ENCODE measurements around the gene ABHD2.

ABHD2 gene

GRCh38 chr15:89167267-89168176 lies 79.3 kb downstream of the ABHD2 start:
- Histone ChIP-seq H3K27ac (ENCODE audit: low read depth, low read length) (no peak overlapping the region), H3K4me1 (ENCODE audit: control insufficient read depth, low read length) (no peaks in the 10 kb centered on the region), H3K27me3 (ENCODE audit: control insufficient read depth, low read length) (no peaks in the 10 kb centered on the region), H3K79me2 (ENCODE audit: control insufficient read depth, low read length) (no peaks in the 10 kb centered on the region), H3K4me2 (ENCODE audit: low read length) (no peak overlapping the region), H3K36me3 (ENCODE audit: control insufficient read depth, low read length) (no peaks in the 10 kb centered on the region), H3K9me2 (replicated peaks; ENCODE audit: control insufficient read depth, low read length) (no peaks in the 10 kb centered on the region), H4K20me1 (ENCODE audit: control insufficient read depth, insufficient read depth, low read depth, low read length) (no peaks in the 10 kb centered on the region), H3K9me3 (ENCODE audit: control insufficient read depth, insufficient read depth, low read length) (no peaks in the 10 kb centered on the region), H3F3A (ENCODE audit: control insufficient read depth, insufficient read depth) (no peaks in the 10 kb centered on the region), H3K4me3 (ENCODE audit: low read length) (no peak overlapping the region)
- TF ChIP-seq CTCF (IDR thresholded peaks at IDR 0.05; ENCODE audit: low read depth, low read length, poor library complexity, severe bottlenecking), result no peak
- TF ChIP-seq EZH2phosphoT487 (IDR thresholded peaks at IDR 0.05; ENCODE audit: borderline replicate concordance, low read length), result no peak

- H3K27ac ChIP-seq (ENCODE audit: low read depth, low read length), result no peak overlapping the region
- no peak overlapping the region for H3K4me3 ChIP-seq (ENCODE audit: low read length)
- no peaks in the 10 kb centered on the region for H4K20me1 ChIP-seq (ENCODE audit: control insufficient read depth, insufficient read depth, low read depth, low read length)
- H3K9me3 ChIP-seq (ENCODE audit: control insufficient read depth, insufficient read depth, low read length), result no peaks in the 10 kb centered on the region
- H3K4me2 ChIP-seq (ENCODE audit: low read length), result no peak overlapping the region
- no peaks in the 10 kb centered on the region for H3F3A ChIP-seq (ENCODE audit: control insufficient read depth, insufficient read depth)
- H3K4me1 ChIP-seq (ENCODE audit: control insufficient read depth, low read length), result no peaks in the 10 kb centered on the region
- H3K27me3 ChIP-seq (ENCODE audit: control insufficient read depth, low read length), result no peaks in the 10 kb centered on the region
- H3K79me2 ChIP-seq (ENCODE audit: control insufficient read depth, low read length), result no peaks in the 10 kb centered on the region
- TF ChIP-seq EZH2phosphoT487 (IDR thresholded peaks at IDR 0.05; ENCODE audit: borderline replicate concordance, low read length) (no peak), CTCF (IDR thresholded peaks at IDR 0.05; ENCODE audit: low read depth, low read length, poor library complexity, severe bottlenecking) (no peak)
- H3K36me3 ChIP-seq (ENCODE audit: control insufficient read depth, low read length), result no peaks in the 10 kb centered on the region
- H3K9me2 ChIP-seq (replicated peaks; ENCODE audit: control insufficient read depth, low read length), result no peaks in the 10 kb centered on the region
Observed at GRCh38 chr15:89168316-89168833, 80.1 kb downstream of the ABHD2 start.

- no peaks in the 10 kb centered on the region for H3K9me3 ChIP-seq (ENCODE audit: control insufficient read depth, insufficient read depth, low read length)
- TF ChIP-seq EZH2phosphoT487 (IDR thresholded peaks at IDR 0.05; ENCODE audit: borderline replicate concordance, low read length) (no peak), CTCF (IDR thresholded peaks at IDR 0.05; ENCODE audit: low read depth, low read length, poor library complexity, severe bottlenecking) (no peak)
- H3F3A ChIP-seq (ENCODE audit: control insufficient read depth, insufficient read depth), result no peaks in the 10 kb centered on the region
Observed at GRCh38 chr15:89170364-89170763, 82.1 kb downstream of the ABHD2 start.

More at GRCh38 chr15:89170364-89170763, 82.1 kb downstream of the ABHD2 start:
- Histone ChIP-seq H4K20me1 (ENCODE audit: control insufficient read depth, insufficient read depth, low read depth, low read length) (no peaks in the 10 kb centered on the region), H3K79me2 (ENCODE audit: control insufficient read depth, low read length) (no peaks in the 10 kb centered on the region), H3K4me1 (ENCODE audit: control insufficient read depth, low read length) (no peaks in the 10 kb centered on the region), H3K4me3 (ENCODE audit: low read length) (no peak overlapping the region), H3K27ac (ENCODE audit: low read depth, low read length) (no peak overlapping the region), H3K9me2 (replicated peaks; ENCODE audit: control insufficient read depth, low read length) (no peaks in the 10 kb centered on the region), H3K4me2 (ENCODE audit: low read length) (no peak overlapping the region), H3K36me3 (ENCODE audit: control insufficient read depth, low read length) (no peaks in the 10 kb centered on the region), H3K27me3 (ENCODE audit: control insufficient read depth, low read length) (no peaks in the 10 kb centered on the region)

Measured in DOHH2 (cell line).